T follicular helper cell (primary cell): Measurements from ENCODE around the gene CTPS2.
"Not testable (repeated sequence)": the region's sequence is repeated elsewhere in the genome, so short reads cannot be mapped to it uniquely, and the experiment has no call there.

Source experiments
- DNase-seq: peaks from one replicate; pipeline ENCODE4 v3.0.0-alpha.2; 2020; ENCODE audit warnings: low read depth

The CTPS2 gene

GRCh38 chrX:16653424-16653823, 59.0 kb downstream of the CTPS2 start:
- DNase-seq: no peak

- no peak for DNase-seq
These were observed 61.0 kb downstream of the CTPS2 start for GRCh38 chrX:16651391-16652024.

GRCh38 chrX:16649858-16650257, 62.6 kb downstream of the CTPS2 start, which contains the start of gene S100G:
TSS of gene S100G (plus strand) at chrX:16650158. CDS start at chrX:16651007, 849 bp downstream.
- DNase-seq: no peak

DNA sequence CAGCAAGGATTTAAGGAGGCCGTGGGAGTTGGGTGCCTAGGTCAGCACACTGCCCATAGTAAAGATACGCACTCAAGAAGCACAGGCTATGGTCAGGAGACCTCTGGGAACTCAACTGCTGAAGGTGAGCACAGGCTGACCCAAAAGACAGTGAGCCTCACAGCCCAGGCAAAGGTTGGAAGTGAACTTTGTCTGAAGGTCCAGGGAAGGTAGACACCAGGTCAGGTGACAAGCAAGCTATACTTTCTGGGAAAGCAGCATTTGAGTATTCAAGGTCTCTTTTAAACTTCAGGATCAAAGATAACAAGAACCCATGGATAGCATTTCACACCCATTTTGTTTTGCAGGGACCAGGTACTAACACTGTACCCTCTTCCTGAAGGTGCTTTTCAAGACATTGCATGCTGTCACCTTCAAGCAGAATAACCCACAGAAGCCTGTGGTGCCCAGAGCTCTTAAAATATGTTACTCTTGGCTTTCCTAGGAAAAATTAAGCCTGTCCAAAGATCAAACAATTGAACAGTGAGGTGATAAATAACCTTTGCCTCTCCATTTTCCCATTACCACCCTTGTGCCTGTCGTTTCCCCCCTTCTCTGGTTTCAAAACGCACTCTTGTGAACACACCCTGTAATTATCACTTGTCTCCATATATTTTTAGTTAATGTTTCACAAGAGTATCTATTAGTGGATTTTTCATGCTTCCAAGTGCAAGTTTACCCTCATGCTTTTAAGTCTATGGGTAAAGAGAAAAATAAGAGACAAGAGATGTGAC, 65.9 kb downstream of the CTPS2 start:
- DNase-seq: no peak

GRCh38 chrX:16643176-16643575, 69.3 kb downstream of the CTPS2 start:
- no peak for DNase-seq

DNA sequence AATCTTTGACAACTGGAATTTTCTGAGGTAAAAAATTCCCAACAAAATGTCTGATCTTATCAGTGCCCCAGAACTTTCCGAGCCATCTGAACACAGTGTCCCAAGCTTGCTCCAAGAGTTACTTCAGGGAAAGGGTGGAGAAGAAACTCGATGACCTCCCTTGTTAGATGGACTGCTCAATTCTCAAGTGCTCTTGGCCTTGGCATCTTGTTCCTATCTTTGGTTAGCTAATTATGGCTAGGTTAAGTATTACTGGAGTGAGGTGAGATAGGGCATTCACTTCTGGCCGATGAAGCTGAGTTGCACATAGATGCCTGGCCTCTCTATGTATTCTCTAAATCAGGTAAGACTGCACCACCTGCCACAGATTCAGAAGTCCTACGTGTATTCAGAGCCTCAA, 71.6 kb downstream of the CTPS2 start:
- DNase-seq: no peak

DNA sequence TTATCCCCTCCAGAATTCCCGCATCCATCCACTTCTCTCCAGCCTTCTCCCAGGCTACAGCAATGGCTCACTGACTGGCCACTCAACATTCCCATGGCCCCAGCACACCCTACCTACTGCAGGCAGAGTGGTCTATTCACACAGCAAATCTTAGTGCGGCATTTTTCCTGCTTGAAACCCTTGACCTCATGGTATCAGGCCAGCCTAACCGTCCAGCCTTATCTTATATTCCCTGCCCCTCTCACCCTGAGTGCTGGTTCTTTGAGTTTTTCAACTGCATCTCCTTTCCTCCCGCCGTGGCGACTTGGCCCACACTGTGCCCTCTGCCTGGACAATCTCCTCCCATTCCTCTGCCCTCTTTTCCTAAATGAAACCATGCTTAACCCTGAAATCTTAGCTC, 72.5 kb downstream of the CTPS2 start:
- no peak for DNase-seq

DNA sequence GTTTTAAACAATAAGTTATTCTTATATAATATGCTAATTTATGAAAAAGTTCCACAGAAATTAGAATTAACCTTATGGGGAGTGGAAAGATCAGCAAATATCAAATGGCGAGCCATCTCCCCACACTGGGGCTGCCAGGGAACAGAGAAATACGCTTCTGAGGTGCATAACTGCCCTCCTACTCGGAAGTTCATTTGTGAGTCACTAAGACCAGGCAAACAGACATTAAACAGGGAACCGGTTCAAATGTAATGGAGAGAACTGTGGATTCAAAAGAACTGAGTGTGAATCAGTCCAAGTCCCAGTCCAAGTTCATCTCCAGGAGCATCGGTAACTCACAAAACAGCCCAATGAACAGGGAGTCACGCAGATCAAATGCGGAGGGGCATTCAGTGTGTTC, 73.9 kb downstream of the CTPS2 start:
- no peak for DNase-seq

DNA sequence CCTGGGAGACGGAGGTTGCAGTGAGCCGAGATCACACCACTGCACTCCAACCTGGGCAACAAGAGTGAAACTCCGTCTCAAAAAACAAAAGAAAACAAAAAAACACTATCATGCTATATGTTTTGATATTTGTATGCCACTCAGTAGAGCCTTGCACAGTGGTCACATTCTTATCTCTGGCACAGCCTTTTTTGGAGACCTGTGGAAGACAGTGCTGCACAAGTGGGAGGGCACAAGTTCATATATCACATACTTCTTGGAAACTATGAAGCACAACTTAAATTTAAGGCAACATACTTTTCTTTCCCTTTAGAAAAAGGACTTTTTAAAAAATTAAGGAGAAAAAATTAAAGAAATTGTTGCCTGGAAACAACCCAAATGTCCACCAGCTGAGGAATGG, 76.9 kb downstream of the CTPS2 start:
- no peak for DNase-seq

GRCh38 chrX:16635040-16635439, 77.4 kb downstream of the CTPS2 start:
- no peak for DNase-seq

DNA sequence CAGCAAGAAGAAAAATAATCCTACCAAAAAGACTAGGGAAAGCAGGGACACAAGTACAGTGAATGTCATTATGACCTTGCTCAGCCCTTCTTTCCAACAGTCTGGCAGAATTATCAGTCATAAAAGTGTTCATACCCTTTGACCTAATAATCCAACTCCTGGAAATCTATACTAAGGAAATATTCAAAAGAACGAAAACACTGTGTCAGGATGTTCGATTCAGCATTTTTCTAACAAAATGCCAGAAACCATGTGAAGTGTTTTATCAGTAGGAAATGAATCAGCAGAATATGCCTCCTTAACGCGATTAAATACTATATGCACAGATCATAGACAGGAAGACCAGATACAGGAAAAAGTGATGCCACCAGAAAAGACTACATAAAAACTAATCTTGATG, 78.7 kb downstream of the CTPS2 start:
- DNase-seq: no peak

DNA sequence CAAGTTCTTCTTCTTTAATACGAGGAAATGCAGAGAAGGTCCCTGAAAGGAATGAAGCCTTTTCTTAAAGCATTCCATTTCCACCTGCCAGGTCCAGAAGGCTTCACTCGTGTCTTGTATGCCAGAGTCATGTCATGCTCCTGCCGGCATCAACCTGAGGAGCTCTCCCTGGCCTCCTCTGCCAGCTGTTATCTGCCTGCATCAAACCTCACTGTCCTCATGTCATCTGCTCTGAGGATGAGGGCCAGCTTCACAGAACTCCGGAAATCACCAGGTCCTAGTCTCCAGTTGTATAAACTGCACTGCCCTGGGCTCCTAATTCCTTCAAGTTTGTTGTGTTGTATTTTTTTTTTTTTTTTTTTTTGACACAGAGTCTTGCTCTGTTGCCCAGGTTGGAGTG, 82.6 kb downstream of the CTPS2 start:
- no peak for DNase-seq

GRCh38 chrX:16628946-16629595, 83.4 kb downstream of the CTPS2 start:
- no peak for DNase-seq

DNA sequence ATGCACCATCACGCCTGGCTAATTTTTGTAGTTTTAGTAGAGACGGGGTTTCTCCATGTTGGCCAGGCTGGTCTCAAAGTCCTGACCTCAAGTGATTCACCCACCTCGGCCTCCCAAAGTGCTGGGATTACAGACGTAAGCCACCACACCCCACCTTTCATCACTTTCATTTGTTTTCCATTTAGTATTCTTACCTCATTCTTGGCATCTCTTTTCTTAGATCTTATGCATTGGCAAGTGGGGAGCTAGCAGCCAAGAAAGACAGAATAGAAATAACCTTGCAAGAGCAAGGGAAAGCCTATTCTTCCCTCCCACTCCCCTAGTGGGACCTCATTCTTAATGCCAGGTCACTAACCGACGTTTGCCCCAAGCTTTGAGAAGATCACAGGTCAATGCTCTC, 84.0 kb downstream of the CTPS2 start:
- DNase-seq: not testable (repeated sequence)

DNA sequence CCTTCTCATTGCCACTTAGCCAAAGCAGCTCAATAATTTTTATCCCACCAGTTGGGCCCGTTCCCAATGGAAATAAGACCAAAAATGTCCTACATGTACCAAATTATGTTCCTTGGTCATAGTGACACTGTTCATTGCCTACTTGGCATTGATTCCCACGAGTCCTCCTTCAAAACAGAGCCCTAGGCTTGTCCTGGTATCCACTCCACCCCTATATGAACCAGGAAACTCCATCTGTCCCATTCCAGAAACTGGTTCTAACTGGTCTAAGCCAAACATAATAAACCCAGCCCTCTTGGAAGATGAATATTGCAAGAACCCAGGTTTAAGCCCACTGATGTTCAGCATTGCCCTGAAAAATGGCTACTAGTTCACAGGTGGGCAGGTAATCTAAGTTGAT, 93.4 kb downstream of the CTPS2 start:
- no peak for DNase-seq

DNA sequence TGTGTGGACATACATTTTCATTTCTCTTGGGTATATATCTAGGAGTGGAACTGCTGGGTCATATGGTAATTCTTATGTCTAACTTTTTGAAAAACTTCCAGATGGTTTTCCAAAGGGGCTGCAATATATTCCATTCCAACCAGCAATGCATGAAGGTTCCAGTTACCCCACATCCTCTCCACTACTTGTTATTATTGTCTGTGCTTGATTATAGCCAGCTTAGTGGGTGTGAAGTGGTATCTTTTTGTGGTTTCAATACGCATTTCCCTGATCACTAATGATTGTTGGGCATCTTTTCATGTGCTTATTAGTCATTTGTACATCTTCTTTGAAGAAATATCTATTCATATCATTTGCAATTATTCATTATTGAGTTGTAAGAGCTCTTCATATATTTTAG, 94.0 kb downstream of the CTPS2 start:
- no peak for DNase-seq

DNA sequence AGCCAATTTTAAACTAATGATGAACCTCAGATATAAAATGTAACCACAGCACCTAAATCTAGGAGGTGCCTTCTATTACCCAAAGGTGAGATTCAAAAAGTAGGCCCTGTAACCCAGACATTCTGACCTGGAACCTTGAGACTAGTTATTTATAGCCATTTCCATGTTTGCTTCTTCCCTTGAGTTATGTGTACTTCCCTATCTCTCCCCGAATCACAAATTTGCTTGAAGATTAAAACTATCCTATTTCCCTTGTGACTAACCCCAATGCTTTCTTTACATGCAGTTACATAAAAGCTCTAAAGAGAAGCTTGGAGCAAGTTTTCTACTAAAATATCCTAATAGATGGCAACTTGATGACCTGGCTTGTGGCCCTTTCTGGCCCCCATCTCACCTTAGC, 95.1 kb downstream of the CTPS2 start:
- DNase-seq: no peak

- DNase-seq: no peak
These were observed 100.1 kb downstream of the CTPS2 start for GRCh38 chrX:16612257-16612897.

- DNase-seq: not testable (repeated sequence)
These were observed 101.8 kb downstream of the CTPS2 start for GRCh38 chrX:16610654-16611053.

GRCh38 chrX:16610121-16610621, 102.3 kb downstream of the CTPS2 start:
- DNase-seq: no peak

DNA sequence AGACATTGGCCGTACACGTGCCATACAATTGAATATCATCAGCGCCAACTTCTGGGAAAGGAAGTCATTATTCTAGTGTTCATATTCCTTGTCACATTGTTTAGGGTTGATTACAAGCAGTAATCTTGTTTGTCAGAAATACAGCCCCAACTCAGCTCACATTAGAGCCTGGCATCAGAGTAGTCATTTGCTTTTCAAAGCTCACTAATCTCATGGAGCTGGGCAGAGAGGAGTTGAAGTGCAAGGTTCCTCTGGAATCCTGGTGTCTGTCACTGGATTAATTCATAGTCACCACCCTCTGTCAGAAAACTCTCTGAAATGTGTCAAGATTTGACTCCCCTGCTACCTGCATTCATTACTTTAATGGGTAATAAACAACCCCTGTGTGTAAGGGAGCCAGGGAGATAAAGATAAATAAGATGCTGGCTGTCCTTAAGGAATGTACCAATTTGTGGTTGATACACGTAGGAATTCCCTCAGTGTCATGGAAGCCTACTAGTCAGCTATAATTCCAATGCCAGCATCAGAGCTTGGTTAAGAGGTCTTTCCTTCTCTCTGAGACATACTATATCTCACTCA, 106.2 kb downstream of the CTPS2 start:
- no peak for DNase-seq

GRCh38 chrX:16604337-16604736, 108.1 kb downstream of the CTPS2 start:
- DNase-seq: no peak
